ENCODE results near the gene CBY1.

The CBY1 gene

GRCh38 chr22:38649841-38650522 lies 6.5 kb upstream of the CBY1 start:
- DNase-seq (ENCODE audit: low read depth in 3 of 3) = no peak

GRCh38 chr22:38652859-38653258 lies 3.6 kb upstream of the CBY1 start:
- DNase-seq (ENCODE audit: low read depth in 3 of 3) = no peak

GRCh38 chr22:38653741-38654140 lies 2.7 kb upstream of the CBY1 start:
- DNase-seq (ENCODE audit: low read depth in 3 of 3) = no peak

GRCh38 chr22:38655519-38656255 lies 751 bp upstream of the CBY1 start:
- DNase-seq (ENCODE audit: low read depth in 3 of 3) = no peak

- peak; percentile 7 to 28 (median 15) for DNase-seq (ENCODE audit: low read depth in 3 of 3)
Observed at GRCh38 chr22:38657045-38657909, 839 bp downstream of the CBY1 start.

- no peak for DNase-seq (ENCODE audit: low read depth in 3 of 3)
Observed at GRCh38 chr22:38674888-38675287, 18.4 kb downstream of the CBY1 start.

- no peak for DNase-seq (ENCODE audit: low read depth in 3 of 3)
Observed at GRCh38 chr22:38675833-38676232, 19.4 kb downstream of the CBY1 start.

- peak; percentile 73 to 80 (median 76) for DNase-seq (ENCODE audit: low read depth in 3 of 3)
Observed at GRCh38 chr22:38681582-38682335, 25.3 kb downstream of the CBY1 start, which contains the start of gene TOMM22. Gene TOMM22, plus strand, starts transcription at chr22:38681957. Its CDS starts 22 bp downstream, at chr22:38681979.

GRCh38 chr22:38684895-38685294 lies 28.5 kb downstream of the CBY1 start:
- no peak for DNase-seq (ENCODE audit: low read depth in 3 of 3)

GRCh38 chr22:38685761-38686160 lies 29.3 kb downstream of the CBY1 start:
- DNase-seq (ENCODE audit: low read depth in 3 of 3) = no peak

- DNase-seq (ENCODE audit: low read depth in 3 of 3) = no peak
Observed at GRCh38 chr22:38689651-38690050, 33.2 kb downstream of the CBY1 start.

- DNase-seq (ENCODE audit: low read depth in 3 of 3) = no peak
Observed at GRCh38 chr22:38694049-38694448, 37.6 kb downstream of the CBY1 start.

- DNase-seq (ENCODE audit: low read depth in 3 of 3) = no peak
Observed at GRCh38 chr22:38694940-38695339, 38.5 kb downstream of the CBY1 start.

- DNase-seq (ENCODE audit: low read depth in 3 of 3) = peak in 2 of 3 donors; percentile 21 to 40
Observed at GRCh38 chr22:38696606-38697424, 40.4 kb downstream of the CBY1 start.

- DNase-seq (ENCODE audit: low read depth in 3 of 3) = no peak
Observed at GRCh38 chr22:38697425-38698089, 41.1 kb downstream of the CBY1 start.

- no peak for DNase-seq (ENCODE audit: low read depth in 3 of 3)
Observed at GRCh38 chr22:38698407-38699094, 42.1 kb downstream of the CBY1 start.

GRCh38 chr22:38699143-38699542 lies 42.7 kb downstream of the CBY1 start:
- DNase-seq (ENCODE audit: low read depth in 3 of 3) = no peak

- DNase-seq (ENCODE audit: low read depth in 3 of 3) = no peak
Observed at GRCh38 chr22:38699784-38700183, 43.3 kb downstream of the CBY1 start.

GRCh38 chr22:38700270-38700788 lies 43.9 kb downstream of the CBY1 start:
- DNase-seq (ENCODE audit: low read depth in 3 of 3) = no peak

Measured in stimulated activated CD4-positive, alpha-beta T cell treated with anti-CD3 and anti-CD28 coated beads, TNF-alpha, amount 100 ng/mL, for 48 hours (primary cell).